ENCODE data around the gene LCE5A. TPM values are rescaled to one million over a fixed set of nuclear protein-coding genes. Genes with fewer than 3 reads are reported as not detected.
A peak's percentile ranks its signal among the peaks of the same experiment; 100 is the strongest.

The LCE5A gene
- total and polyA plus RNA-seq, 10 of the 15 experiments (the other 5 are each of a cell fraction or from before 2014, with no cell fraction given): not detected

DNA sequence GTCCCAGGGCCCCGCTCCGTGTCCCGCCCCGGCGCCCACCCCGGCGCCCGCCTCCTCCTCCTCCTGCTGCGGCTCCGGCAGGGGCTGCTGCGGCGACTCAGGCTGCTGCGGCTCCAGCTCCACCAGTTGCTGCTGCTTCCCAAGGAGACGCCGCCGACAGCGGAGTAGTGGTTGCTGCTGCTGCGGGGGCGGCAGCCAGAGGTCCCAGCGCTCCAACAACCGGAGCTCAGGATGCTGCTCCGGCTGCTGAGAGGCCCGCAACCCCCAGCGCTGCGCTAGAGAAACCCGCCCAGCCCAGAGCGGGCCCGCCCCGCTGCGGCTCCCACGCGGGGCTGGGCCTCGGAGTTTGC lies 4.8 kb downstream of the LCE5A start:
- intact Hi-C loops (cut with micrococcal nuclease; ENCODE audit: unreplicated experiment): no loop called here
- Histone ChIP-seq H2AFZ (ENCODE audit: control insufficient read depth, low read depth, low read length) (no peak overlapping the region), H3K79me2 (ENCODE audit: control insufficient read depth, insufficient read depth, low read length) (no peaks in the 10 kb centered on the region), H3K27me3 (replicated peaks in 1 of 2; ENCODE audit: control insufficient read depth in 2 of 2, insufficient read depth in 2 of 2, low read length in 1 of 2) (peaks cover 5 to 17% of the 10 kb centered on the region in 2 experiments), H3K4me2 (ENCODE audit: control insufficient read depth, insufficient read depth) (no peak overlapping the region), H3K4me1 (ENCODE audit: control insufficient read depth, insufficient read depth, low read length) (no peaks in the 10 kb centered on the region), H3K9me3 (replicated peaks; ENCODE audit: control insufficient read depth, insufficient read depth, low read length) (no peaks in the 10 kb centered on the region), H4K20me1 (ENCODE audit: control insufficient read depth, insufficient read depth) (no peaks in the 10 kb centered on the region; the same call in 1 of the 2 replicates), H3K36me3 (ENCODE audit: control insufficient read depth in 2 of 2, insufficient read depth in 2 of 2, low read length in 1 of 2) (no peaks in the 10 kb centered on the region), H3K9ac (ENCODE audit: control insufficient read depth, insufficient read depth, low read length) (no peak overlapping the region), H3K4me3 (no peak overlapping the region), H3K27ac (ENCODE audit: control insufficient read depth, insufficient read depth) (no peak overlapping the region)
- FAIRE-seq: no peak
- BruUV-seq (replicated peaks): no TSS peak
- 35% methylated on average over 15 of the region's 33 CpGs for WGBS (ENCODE audit: insufficient coverage, insufficient replicate concordance, low lambda C conversion rate, missing lambda C conversion rate)
- ChIA-PET RAD21 (ENCODE audit: unreplicated experiment) (no interaction called here), CTCF (no interaction called here), POLR2A (no interaction called here), SMC1A (ENCODE audit: uncharacterized antibody, unreplicated experiment) (no interaction called here)
- no peak for ATAC-seq
- no peak for TF ChIP-seq ZBED1 (IDR thresholded peaks at IDR 0.05; ENCODE audit: borderline replicate concordance)
- TF ChIP-seq, protein P1, sequence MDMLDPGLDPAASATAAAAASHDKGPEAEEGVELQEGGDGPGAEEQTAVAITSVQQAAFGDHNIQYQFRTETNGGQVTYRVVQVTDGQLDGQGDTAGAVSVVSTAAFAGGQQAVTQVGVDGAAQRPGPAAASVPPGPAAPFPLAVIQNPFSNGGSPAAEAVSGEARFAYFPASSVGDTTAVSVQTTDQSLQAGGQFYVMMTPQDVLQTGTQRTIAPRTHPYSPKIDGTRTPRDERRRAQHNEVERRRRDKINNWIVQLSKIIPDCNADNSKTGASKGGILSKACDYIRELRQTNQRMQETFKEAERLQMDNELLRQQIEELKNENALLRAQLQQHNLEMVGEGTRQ (IDR thresholded peaks at IDR 0.05; ENCODE audit: borderline replicate concordance, low read depth, low read length): no peak
- peak; percentile 44 for TF ChIP-seq SUZ12 (IDR thresholded peaks at IDR 0.05; ENCODE audit: unreplicated experiment)
- no peak for DNase-seq (ENCODE audit: low read depth, low spot score)
- in situ Hi-C loops (cut with MboI): no loop called here

DNA sequence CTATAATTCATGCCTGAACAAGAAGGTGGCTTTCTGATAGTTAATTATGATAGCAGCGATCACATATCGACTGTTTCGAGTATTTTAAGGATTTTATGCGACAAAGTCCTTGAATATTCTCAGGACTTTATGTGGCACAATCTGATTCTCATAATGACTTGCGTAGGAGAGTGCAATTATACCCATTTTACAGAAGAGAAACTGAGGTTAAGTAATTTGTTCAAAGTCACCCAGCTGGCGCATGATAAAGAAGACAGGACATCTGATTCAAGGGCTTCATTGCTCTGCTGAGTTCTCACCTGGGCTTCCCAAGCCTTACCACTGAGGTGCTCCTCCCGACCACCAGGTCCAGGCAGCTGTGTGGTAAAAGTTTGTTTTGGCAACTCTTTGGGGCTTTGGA lies 5.5 kb downstream of the LCE5A start:
- Histone ChIP-seq H3K4me3 (no peak overlapping the region), H2AFZ (ENCODE audit: control insufficient read depth, low read depth, low read length) (no peak overlapping the region), H3K9ac (ENCODE audit: control insufficient read depth, insufficient read depth, low read length) (no peak overlapping the region), H3K4me1 (ENCODE audit: control insufficient read depth, insufficient read depth, low read length) (no peaks in the 10 kb centered on the region), H3K27ac (ENCODE audit: control insufficient read depth, insufficient read depth) (no peak overlapping the region), H4K20me1 (ENCODE audit: control insufficient read depth, insufficient read depth) (no peaks in the 10 kb centered on the region; the same call in 1 of the 2 replicates), H3K9me3 (replicated peaks; ENCODE audit: control insufficient read depth, insufficient read depth, low read length) (no peaks in the 10 kb centered on the region), H3K4me2 (ENCODE audit: control insufficient read depth, insufficient read depth) (no peak overlapping the region), H3K79me2 (ENCODE audit: control insufficient read depth, insufficient read depth, low read length) (no peaks in the 10 kb centered on the region), H3K36me3 (ENCODE audit: control insufficient read depth in 2 of 2, insufficient read depth in 2 of 2, low read length in 1 of 2) (no peaks in the 10 kb centered on the region), H3K27me3 (replicated peaks in 1 of 2; ENCODE audit: control insufficient read depth in 2 of 2, insufficient read depth in 2 of 2, low read length in 1 of 2) (peaks cover 5 to 19% of the 10 kb centered on the region in 2 experiments)
- BruUV-seq (replicated peaks): no TSS peak
- TF ChIP-seq PAX8 (IDR thresholded peaks at IDR 0.05) (no peak), CEBPB (IDR thresholded peaks at IDR 0.05; ENCODE audit: borderline replicate concordance in 1 of 2, low read depth in 2 of 2, low read length in 2 of 2) (no peak), RUNX3 (IDR thresholded peaks at IDR 0.05; ENCODE audit: low read length) (no peak), CHD4 (IDR thresholded peaks at IDR 0.05) (no peak)
- 45% methylated on average over 7 of the region's 7 CpGs for WGBS (ENCODE audit: insufficient coverage, insufficient replicate concordance, low lambda C conversion rate, missing lambda C conversion rate)
- no peak for FAIRE-seq
- no peak for DNase-seq (ENCODE audit: low read depth, low spot score)
- POLR2A ChIA-PET: no interaction called here
- ATAC-seq: no peak
- RAD21 ChIA-PET (ENCODE audit: unreplicated experiment): no interaction called here
- in situ Hi-C loops (cut with MboI): no loop called here
- CTCF ChIA-PET: no interaction called here
- SMC1A ChIA-PET (ENCODE audit: uncharacterized antibody, unreplicated experiment): interaction anchor here (0.7 kb wide), 1 partner anchor 34 kb away, joined by 3 read pairs; no protein-coding TSS in a partner anchor
- intact Hi-C loops (cut with micrococcal nuclease; ENCODE audit: unreplicated experiment): no loop called here

Measured in GM12878 (cell line).